CD4-positive, CD25-positive, alpha-beta regulatory T cell (primary cell): ENCODE measurements around the gene KATNB1. TPM values are rescaled to one million over a fixed set of nuclear protein-coding genes. Genes with fewer than 3 reads are reported as not detected.
"Not testable (repeated sequence)": the region's sequence is repeated elsewhere in the genome, so short reads cannot be mapped to it uniquely, and the experiment has no call there.

Source experiments
- ATAC-seq, 2 donors: fragments of 150-1000 bp; cut with Tn5 transposase; one replicate each; pipeline ENCODE4 v1.10.0; 2021; ENCODE audit warnings: low read depth in 2 of 2, moderate number of reproducible peaks in 2 of 2, moderate library complexity in 1 of 2
- DNase-seq, 3 donors: peaks; one replicate each; pipeline versions ENCODE4 v3.0.0 to v3.0.0-alpha.2; 2012 to 2022; ENCODE audit warnings: mixed read lengths in 1 of 3
- H3K27ac ChIP-seq: one replicate; pipeline ENCODE4 v1.7.0; 2013; ENCODE audit warnings: mild to moderate bottlenecking, low read length; ENCODE audit not compliant: insufficient read depth, poor library complexity, severe bottlenecking
- H3K27me3 ChIP-seq: one replicate; pipeline ENCODE4 v1.7.0; 2013; ENCODE audit warnings: low read length; ENCODE audit not compliant: control insufficient read depth, insufficient read depth
- H3K36me3 ChIP-seq: one replicate; pipeline ENCODE4 v1.7.0; 2013; ENCODE audit warnings: mild to moderate bottlenecking, low read length, moderate library complexity; ENCODE audit not compliant: control insufficient read depth, insufficient read depth
- H3K4me1 ChIP-seq: 2 replicates; pipeline ENCODE4 v1.7.0; 2013; ENCODE audit warnings: mild to moderate bottlenecking, low read length; ENCODE audit not compliant: insufficient read depth, control insufficient read depth, poor library complexity, severe bottlenecking
- H3K4me3 ChIP-seq: one replicate; pipeline ENCODE4 v1.7.0; 2013; ENCODE audit warnings: low read depth, mild to moderate bottlenecking, low read length, moderate library complexity
- H3K9me3 ChIP-seq, 2 experiments: 1 replicate in 1 of 2; 2 replicates in 1 of 2; pipeline ENCODE4 v1.7.0; 2013; ENCODE audit warnings: low read length in 2 of 2, mild to moderate bottlenecking in 1 of 2, moderate library complexity in 1 of 2; ENCODE audit not compliant: control insufficient read depth in 2 of 2
- H3K27ac Mint-ChIP-seq, 3 donors: one replicate each; pipeline ENCODE4 v1.8.0; 2020 to 2022; ENCODE audit warnings: mild to moderate bottlenecking in 3 of 3, mixed read lengths in 3 of 3, moderate library complexity in 2 of 3
- H3K27me3 Mint-ChIP-seq: one replicate; pipeline ENCODE4 v1.8.0; 2022; ENCODE audit warnings: mild to moderate bottlenecking, mixed read lengths
- H3K36me3 Mint-ChIP-seq: one replicate; pipeline ENCODE4 v1.8.0; 2020; ENCODE audit warnings: mixed read lengths
- H3K4me1 Mint-ChIP-seq, 4 donors: one replicate each; pipeline ENCODE4 v1.8.0; 2020 to 2022; ENCODE audit warnings: mixed read lengths in 4 of 4, mild to moderate bottlenecking in 1 of 4
- H3K4me3 Mint-ChIP-seq, 4 donors: one replicate each; pipeline ENCODE4 v1.8.0; 2020 to 2022; ENCODE audit warnings: mild to moderate bottlenecking in 4 of 4, mixed read lengths in 4 of 4, moderate library complexity in 3 of 4
- H3K9me3 Mint-ChIP-seq, 7 donors: one replicate each; pipeline ENCODE4 v1.8.0; 2020 to 2022; ENCODE audit warnings: mixed read lengths in 7 of 7, mild to moderate bottlenecking in 3 of 7, moderate library complexity in 2 of 7
- polyA plus RNA-seq, 4 donors: library from polyadenylated mRNA; unstranded; fragments of 300-500 nt; fragmentation: Illumina TruSeq; gene quantifications; one replicate each; pipeline ENCODE4 v1.2.3, GENCODE V29; 2021
- total RNA-seq: library from RNA; stranded (reverse); gene quantifications from one replicate; pipeline ENCODE4 v1.2.3, GENCODE V29; 2022

KATNB1 gene
- total and polyA plus RNA-seq, 5 donors from 2014 or later = 12.8 to 20.3 (median 17.5) TPM

- Mint-ChIP-seq H3K27ac (no peak overlapping the region), H3K27me3 (no peaks in the 10 kb centered on the region), H3K4me1 (peaks cover 0 to 6% (median 0%) of the 10 kb centered on the region in 4 donors), H3K4me3 (no peak overlapping the region), H3K9me3 (no peaks in the 10 kb centered on the region), H3K36me3 (peaks cover 18% of the 10 kb centered on the region)
- H3K36me3 ChIP-seq = peaks cover 2% of the 10 kb centered on the region
- H3K4me3 ChIP-seq = no peak overlapping the region
- ATAC-seq = no peak
- H3K4me1 ChIP-seq = no peaks in the 10 kb centered on the region
- no peaks in the 10 kb centered on the region for H3K27me3 ChIP-seq
- no peak overlapping the region for H3K27ac ChIP-seq
- no peaks in the 10 kb centered on the region for H3K9me3 ChIP-seq
- DNase-seq = no peak
Measured at GRCh38 chr16:57743886-57744641, 8.5 kb downstream of the KATNB1 start.

GRCh38 chr16:57744642-57744903 is 9.0 kb downstream of the KATNB1 start:
- H3K4me3 ChIP-seq = no peak overlapping the region
- H3K4me3 Mint-ChIP-seq = no peak overlapping the region
- no peaks in the 10 kb centered on the region for H3K27me3 Mint-ChIP-seq
- H3K4me1 Mint-ChIP-seq = peaks cover 0 to 6% (median 0%) of the 10 kb centered on the region in 4 donors
- H3K27ac Mint-ChIP-seq = no peak overlapping the region
- peaks cover 20% of the 10 kb centered on the region for H3K36me3 Mint-ChIP-seq
- H3K36me3 ChIP-seq = peaks cover 2% of the 10 kb centered on the region
- no peaks in the 10 kb centered on the region for H3K4me1 ChIP-seq
- no peak overlapping the region for H3K27ac ChIP-seq
- H3K27me3 ChIP-seq = no peaks in the 10 kb centered on the region
- no peaks in the 10 kb centered on the region for H3K9me3 Mint-ChIP-seq
- DNase-seq (no peak), ATAC-seq (no peak)
- H3K9me3 ChIP-seq = no peaks in the 10 kb centered on the region

DNA sequence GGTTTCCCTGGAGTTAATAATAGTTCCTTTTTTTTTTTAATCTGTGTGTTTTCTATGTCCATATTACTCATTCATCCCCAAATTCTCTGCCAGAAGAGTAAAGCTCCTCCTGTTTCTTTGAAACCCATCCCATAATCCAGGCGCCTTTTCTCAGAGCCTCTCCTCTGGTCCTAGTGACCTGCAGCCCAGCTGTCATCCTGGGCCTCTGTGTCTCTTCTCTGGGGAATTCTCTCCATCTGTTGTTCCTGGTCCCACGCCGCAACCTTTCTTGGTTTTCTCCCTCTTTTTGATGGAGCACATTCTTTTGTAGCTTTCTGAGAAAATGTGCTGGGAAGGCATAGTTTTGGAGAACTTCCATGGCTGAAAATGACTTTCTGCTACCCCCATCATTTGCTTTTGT is 10.2 kb downstream of the KATNB1 start:
- peaks cover 2% of the 10 kb centered on the region for H3K36me3 ChIP-seq
- H3K27me3 ChIP-seq = no peaks in the 10 kb centered on the region
- Mint-ChIP-seq H3K9me3 (no peaks in the 10 kb centered on the region), H3K27me3 (no peaks in the 10 kb centered on the region), H3K4me1 (peaks cover 0 to 6% (median 0%) of the 10 kb centered on the region in 4 donors), H3K27ac (peak overlapping the region in 1 of 3 donors; percentile 38), H3K4me3 (no peak overlapping the region), H3K36me3 (peaks cover 26% of the 10 kb centered on the region)
- H3K9me3 ChIP-seq = no peaks in the 10 kb centered on the region
- no peak overlapping the region for H3K4me3 ChIP-seq
- ATAC-seq (no peak), DNase-seq (no peak)
- H3K4me1 ChIP-seq = no peaks in the 10 kb centered on the region
- H3K27ac ChIP-seq = no peak overlapping the region

DNA sequence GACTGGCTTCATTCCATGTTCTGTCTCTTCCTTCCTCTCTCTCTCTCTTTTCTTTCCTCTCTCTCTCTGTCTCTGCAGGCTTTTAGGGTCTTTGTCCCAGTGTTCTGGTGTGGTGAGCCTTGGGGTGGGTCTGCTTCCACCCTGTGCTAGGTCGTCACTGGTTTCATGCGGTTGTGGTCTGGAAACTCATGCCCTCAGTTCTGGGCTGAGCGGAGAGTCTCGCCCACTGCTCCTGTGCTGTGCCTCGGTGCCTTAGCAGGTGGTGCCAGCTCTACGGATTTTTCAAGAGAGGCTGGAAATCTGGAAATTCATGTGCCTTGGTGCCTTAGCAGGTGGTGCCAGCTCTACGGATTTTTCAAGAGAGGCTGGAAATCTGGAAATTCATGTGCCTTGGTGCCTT is 10.7 kb downstream of the KATNB1 start:
- H3K27ac Mint-ChIP-seq, H3K27ac ChIP-seq, H3K36me3 ChIP-seq, H3K4me1 Mint-ChIP-seq, H3K4me3 Mint-ChIP-seq, H3K27me3 Mint-ChIP-seq, ATAC-seq, H3K9me3 Mint-ChIP-seq, DNase-seq, H3K27me3 ChIP-seq, H3K4me1 ChIP-seq, H3K4me3 ChIP-seq, H3K9me3 ChIP-seq: not testable (repeated sequence)
- peaks cover 27% of the 10 kb centered on the region for H3K36me3 Mint-ChIP-seq

GRCh38 chr16:57747091-57747490 is 11.5 kb downstream of the KATNB1 start:
- no peaks in the 10 kb centered on the region for H3K36me3 ChIP-seq
- H3K27me3 Mint-ChIP-seq = no peaks in the 10 kb centered on the region
- H3K4me3 ChIP-seq = no peak overlapping the region
- no peaks in the 10 kb centered on the region for H3K9me3 ChIP-seq
- H3K27ac ChIP-seq = no peak overlapping the region
- peaks cover 30% of the 10 kb centered on the region for H3K36me3 Mint-ChIP-seq
- H3K27ac Mint-ChIP-seq = no peak overlapping the region
- no peaks in the 10 kb centered on the region for H3K27me3 ChIP-seq
- H3K9me3 Mint-ChIP-seq = no peaks in the 10 kb centered on the region
- peaks cover 0 to 6% (median 0%) of the 10 kb centered on the region in 4 donors for H3K4me1 Mint-ChIP-seq
- DNase-seq = no peak
- ATAC-seq = no peak
- H3K4me1 ChIP-seq = no peaks in the 10 kb centered on the region
- H3K4me3 Mint-ChIP-seq = no peak overlapping the region

DNA sequence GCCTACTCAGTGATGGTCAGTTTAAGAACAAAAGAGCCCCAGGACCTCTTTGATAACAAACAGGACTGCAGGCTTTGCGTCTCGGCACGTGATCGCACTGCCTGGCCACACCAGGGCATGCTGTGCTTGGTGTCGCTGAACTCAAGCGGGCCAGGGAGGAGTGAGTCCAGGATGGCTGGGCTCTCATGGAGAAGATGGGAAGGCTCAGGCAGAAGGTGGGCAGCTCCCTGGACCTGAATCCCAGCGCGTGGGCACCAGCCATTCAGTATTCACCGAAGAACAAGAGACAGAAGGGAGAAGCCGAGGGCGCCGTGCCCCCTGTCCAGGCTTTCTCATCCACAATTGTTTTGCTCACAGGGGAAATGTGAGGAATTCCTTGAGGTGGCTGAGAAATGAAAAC is 11.9 kb downstream of the KATNB1 start:
- Histone ChIP-seq H3K9me3 (no peaks in the 10 kb centered on the region), H3K4me3 (no peak overlapping the region), H3K27ac (no peak overlapping the region), H3K36me3 (no peaks in the 10 kb centered on the region), H3K27me3 (no peaks in the 10 kb centered on the region), H3K4me1 (no peaks in the 10 kb centered on the region)
- H3K27me3 Mint-ChIP-seq = no peaks in the 10 kb centered on the region
- no peak for ATAC-seq
- H3K36me3 Mint-ChIP-seq = peaks cover 29% of the 10 kb centered on the region
- H3K9me3 Mint-ChIP-seq = no peaks in the 10 kb centered on the region
- H3K4me3 Mint-ChIP-seq = no peak overlapping the region
- H3K4me1 Mint-ChIP-seq = peaks cover 0 to 6% (median 0%) of the 10 kb centered on the region in 4 donors
- H3K27ac Mint-ChIP-seq = no peak overlapping the region
- no peak for DNase-seq

- no peak overlapping the region for H3K27ac Mint-ChIP-seq
- Histone ChIP-seq H3K36me3 (no peaks in the 10 kb centered on the region), H3K4me3 (no peak overlapping the region), H3K4me1 (no peaks in the 10 kb centered on the region), H3K27me3 (no peaks in the 10 kb centered on the region), H3K27ac (no peak overlapping the region), H3K9me3 (no peaks in the 10 kb centered on the region)
- ATAC-seq (no peak), DNase-seq (no peak)
- H3K36me3 Mint-ChIP-seq = peaks cover 27% of the 10 kb centered on the region
- no peak overlapping the region for H3K4me3 Mint-ChIP-seq
- no peaks in the 10 kb centered on the region for H3K27me3 Mint-ChIP-seq
- peaks cover 0 to 6% (median 0%) of the 10 kb centered on the region in 4 donors for H3K4me1 Mint-ChIP-seq
- H3K9me3 Mint-ChIP-seq = no peaks in the 10 kb centered on the region
Measured at GRCh38 chr16:57747996-57748395, 12.4 kb downstream of the KATNB1 start.

- H3K36me3 ChIP-seq = no peaks in the 10 kb centered on the region
- H3K27ac ChIP-seq = no peak overlapping the region
- H3K27ac Mint-ChIP-seq = peak overlapping the region in 1 of 3 donors; percentile 62
- no peaks in the 10 kb centered on the region for H3K9me3 ChIP-seq
- DNase-seq (no peak), ATAC-seq (no peak)
- peaks cover 26% of the 10 kb centered on the region for H3K36me3 Mint-ChIP-seq
- no peaks in the 10 kb centered on the region for H3K27me3 ChIP-seq
- H3K4me1 Mint-ChIP-seq = peaks cover 0 to 6% (median 0%) of the 10 kb centered on the region in 4 donors
- H3K4me3 ChIP-seq = no peak overlapping the region
- H3K4me1 ChIP-seq = no peaks in the 10 kb centered on the region
- no peaks in the 10 kb centered on the region for H3K9me3 Mint-ChIP-seq
- no peaks in the 10 kb centered on the region for H3K27me3 Mint-ChIP-seq
- H3K4me3 Mint-ChIP-seq = no peak overlapping the region
Measured at GRCh38 chr16:57748596-57748995, 13.0 kb downstream of the KATNB1 start.
